ENCODE data around the gene AGAP1. TPM values are rescaled to one million over a fixed set of nuclear protein-coding genes. Genes with fewer than 3 reads are reported as not detected.

AGAP1 gene
- total RNA-seq, 1 donor from 2014 or later = 39.4 TPM

DNA sequence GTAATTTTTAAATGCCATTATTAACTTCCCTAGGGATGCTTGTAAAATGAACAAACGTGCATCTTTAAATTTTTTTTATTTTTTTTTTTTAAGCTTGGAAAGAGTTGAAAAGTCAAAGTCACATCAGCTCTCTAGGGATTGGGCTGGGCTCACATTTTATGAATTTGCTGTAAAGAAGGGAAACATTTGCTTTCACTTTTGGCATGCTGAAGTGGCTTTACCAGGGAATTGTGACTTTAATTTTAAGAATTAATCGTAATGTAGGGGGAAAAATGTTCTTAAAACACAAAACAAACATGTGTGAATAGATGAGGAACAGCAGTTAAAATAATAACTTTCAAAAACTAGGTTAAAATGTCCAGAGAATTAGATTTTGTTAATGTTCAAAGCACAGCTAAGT, 123.0 kb downstream of the AGAP1 start:
- H2AFZ ChIP-seq (ENCODE audit: low read depth, low read length) = no peak overlapping the region
- no peak overlapping the region for H3K9ac ChIP-seq (ENCODE audit: low read length)
- no peaks in the 10 kb centered on the region for H3K9me3 Mint-ChIP-seq (ENCODE audit: unreplicated experiment)
- no peaks in the 10 kb centered on the region for H3K36me3 Mint-ChIP-seq (ENCODE audit: low read depth, unreplicated experiment)
- H3K79me2 ChIP-seq (ENCODE audit: insufficient read depth, low read length) = peaks cover 25% of the 10 kb centered on the region
- no peak for FAIRE-seq
- H3K27me3 Mint-ChIP-seq (ENCODE audit: low read depth, unreplicated experiment) = no peaks in the 10 kb centered on the region
- no peaks in the 10 kb centered on the region for H3K36me3 ChIP-seq (ENCODE audit: insufficient read depth, low read length)
- no peak overlapping the region for H3K27ac ChIP-seq (ENCODE audit: low read depth, low read length)
- TF ChIP-seq EZH2 (IDR thresholded peaks at IDR 0.05; ENCODE audit: insufficient read depth, low read length) = no peak
- TF ChIP-seq, protein P1, sequence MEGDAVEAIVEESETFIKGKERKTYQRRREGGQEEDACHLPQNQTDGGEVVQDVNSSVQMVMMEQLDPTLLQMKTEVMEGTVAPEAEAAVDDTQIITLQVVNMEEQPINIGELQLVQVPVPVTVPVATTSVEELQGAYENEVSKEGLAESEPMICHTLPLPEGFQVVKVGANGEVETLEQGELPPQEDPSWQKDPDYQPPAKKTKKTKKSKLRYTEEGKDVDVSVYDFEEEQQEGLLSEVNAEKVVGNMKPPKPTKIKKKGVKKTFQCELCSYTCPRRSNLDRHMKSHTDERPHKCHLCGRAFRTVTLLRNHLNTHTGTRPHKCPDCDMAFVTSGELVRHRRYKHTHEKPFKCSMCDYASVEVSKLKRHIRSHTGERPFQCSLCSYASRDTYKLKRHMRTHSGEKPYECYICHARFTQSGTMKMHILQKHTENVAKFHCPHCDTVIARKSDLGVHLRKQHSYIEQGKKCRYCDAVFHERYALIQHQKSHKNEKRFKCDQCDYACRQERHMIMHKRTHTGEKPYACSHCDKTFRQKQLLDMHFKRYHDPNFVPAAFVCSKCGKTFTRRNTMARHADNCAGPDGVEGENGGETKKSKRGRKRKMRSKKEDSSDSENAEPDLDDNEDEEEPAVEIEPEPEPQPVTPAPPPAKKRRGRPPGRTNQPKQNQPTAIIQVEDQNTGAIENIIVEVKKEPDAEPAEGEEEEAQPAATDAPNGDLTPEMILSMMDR (IDR thresholded peaks at IDR 0.05; ENCODE audit: insufficient read depth, low read depth, low read length) = no peak
- no peak for DNase-seq (ENCODE audit: low read depth)
- no peaks in the 10 kb centered on the region for H3K9me3 ChIP-seq (ENCODE audit: insufficient read depth, low read depth, low read length)
- H3K27me3 ChIP-seq (ENCODE audit: insufficient read depth, low read length) = peaks cover 6% of the 10 kb centered on the region
- peaks cover 34% of the 10 kb centered on the region for H3K4me1 Mint-ChIP-seq (ENCODE audit: low read depth, unreplicated experiment)
- no peak overlapping the region for H3K27ac Mint-ChIP-seq (ENCODE audit: unreplicated experiment)
- H3K4me3 ChIP-seq (ENCODE audit: insufficient read depth, low read depth, low read length) = no peak overlapping the region
- peaks cover 74% of the 10 kb centered on the region for H4K20me1 ChIP-seq (ENCODE audit: insufficient read depth, low read length)
- H3K4me3 Mint-ChIP-seq (ENCODE audit: unreplicated experiment) = no peak overlapping the region
- peaks cover 34% of the 10 kb centered on the region for H3K4me1 ChIP-seq (ENCODE audit: insufficient read depth, low read length)
- no peak overlapping the region for H3K4me2 ChIP-seq (ENCODE audit: low read length)

DNA sequence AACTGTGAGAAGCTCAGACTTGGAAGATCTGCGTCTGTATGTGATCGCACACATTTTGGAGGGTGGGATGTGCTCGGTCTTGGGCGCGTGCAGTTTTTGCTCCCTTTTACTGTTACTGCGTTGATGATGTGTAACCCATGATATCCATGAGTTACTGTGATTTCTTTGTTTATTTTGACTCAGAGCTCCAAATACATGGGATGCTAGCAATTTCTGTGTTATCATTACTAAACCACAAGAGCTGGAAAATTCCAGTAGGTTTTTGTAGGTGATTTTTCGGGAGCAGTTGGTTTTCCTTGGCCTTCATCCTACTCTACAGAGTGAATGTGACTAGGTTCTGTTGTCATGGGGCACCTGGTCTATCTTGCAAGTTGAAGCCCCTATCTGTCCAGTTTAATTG, 124.2 kb downstream of the AGAP1 start:
- H3K9ac ChIP-seq (ENCODE audit: low read length) = no peak overlapping the region
- no peaks in the 10 kb centered on the region for H3K36me3 ChIP-seq (ENCODE audit: insufficient read depth, low read length)
- peaks cover 23% of the 10 kb centered on the region for H3K79me2 ChIP-seq (ENCODE audit: insufficient read depth, low read length)
- FAIRE-seq = peak; percentile 84
- no peaks in the 10 kb centered on the region for H3K27me3 Mint-ChIP-seq (ENCODE audit: low read depth, unreplicated experiment)
- TF ChIP-seq, protein P1 (IDR thresholded peaks at IDR 0.05; ENCODE audit: insufficient read depth, low read depth, low read length) = no peak
- H3K4me1 ChIP-seq (ENCODE audit: insufficient read depth, low read length) = peaks cover 40% of the 10 kb centered on the region
- peaks cover 6% of the 10 kb centered on the region for H3K27me3 ChIP-seq (ENCODE audit: insufficient read depth, low read length)
- H3K36me3 Mint-ChIP-seq (ENCODE audit: low read depth, unreplicated experiment) = no peaks in the 10 kb centered on the region
- DNase-seq (ENCODE audit: low read depth) = peak; percentile 91
- H3K27ac ChIP-seq (ENCODE audit: low read depth, low read length) = no peak overlapping the region
- peak overlapping the region; percentile 56 for H3K4me2 ChIP-seq (ENCODE audit: low read length)
- H3K4me1 Mint-ChIP-seq (ENCODE audit: low read depth, unreplicated experiment) = peaks cover 38% of the 10 kb centered on the region
- H3K9me3 Mint-ChIP-seq (ENCODE audit: unreplicated experiment) = no peaks in the 10 kb centered on the region
- H3K4me3 ChIP-seq (ENCODE audit: insufficient read depth, low read depth, low read length) = no peak overlapping the region
- peaks cover 76% of the 10 kb centered on the region for H4K20me1 ChIP-seq (ENCODE audit: insufficient read depth, low read length)
- H3K4me3 Mint-ChIP-seq (ENCODE audit: unreplicated experiment) = no peak overlapping the region
- no peak overlapping the region for H3K27ac Mint-ChIP-seq (ENCODE audit: unreplicated experiment)
- H3K9me3 ChIP-seq (ENCODE audit: insufficient read depth, low read depth, low read length) = no peaks in the 10 kb centered on the region
- H2AFZ ChIP-seq (ENCODE audit: low read depth, low read length) = no peak overlapping the region

DNA sequence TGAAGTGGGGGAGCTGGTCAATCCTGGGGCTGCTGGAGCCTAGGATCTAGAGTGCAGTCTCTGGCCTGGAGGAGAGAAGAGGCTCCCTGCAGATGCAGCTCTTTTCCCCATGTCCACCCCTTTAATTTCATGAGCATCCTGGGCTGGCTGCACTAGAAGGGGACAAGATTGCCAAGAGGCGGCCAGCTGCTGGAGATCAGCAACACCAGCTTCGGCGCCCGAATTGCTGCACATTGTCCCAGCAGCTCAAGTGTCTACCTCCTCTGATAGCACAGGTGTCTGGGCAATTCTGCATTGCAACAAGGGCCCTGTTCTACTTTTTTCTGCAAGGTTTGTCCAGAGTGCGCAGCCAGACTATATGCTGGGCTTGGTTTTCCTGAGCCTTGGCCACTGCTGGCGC, 125.7 kb downstream of the AGAP1 start:
- no peak overlapping the region for H3K4me3 ChIP-seq (ENCODE audit: insufficient read depth, low read depth, low read length)
- TF ChIP-seq EZH2 (IDR thresholded peaks at IDR 0.05; ENCODE audit: insufficient read depth, low read length) = no peak
- TF ChIP-seq, protein P1 (IDR thresholded peaks at IDR 0.05; ENCODE audit: insufficient read depth, low read depth, low read length) = no peak
- H4K20me1 ChIP-seq (ENCODE audit: insufficient read depth, low read length) = peaks cover 82% of the 10 kb centered on the region
- no peak for FAIRE-seq
- no peak overlapping the region for H3K4me2 ChIP-seq (ENCODE audit: low read length)
- no peak overlapping the region for H3K4me3 Mint-ChIP-seq (ENCODE audit: unreplicated experiment)
- no peaks in the 10 kb centered on the region for H3K36me3 ChIP-seq (ENCODE audit: insufficient read depth, low read length)
- no peaks in the 10 kb centered on the region for H3K27me3 Mint-ChIP-seq (ENCODE audit: low read depth, unreplicated experiment)
- H3K9me3 ChIP-seq (ENCODE audit: insufficient read depth, low read depth, low read length) = no peaks in the 10 kb centered on the region
- peaks cover 33% of the 10 kb centered on the region for H3K4me1 ChIP-seq (ENCODE audit: insufficient read depth, low read length)
- H3K9ac ChIP-seq (ENCODE audit: low read length) = no peak overlapping the region
- peaks cover 3% of the 10 kb centered on the region for H3K36me3 Mint-ChIP-seq (ENCODE audit: low read depth, unreplicated experiment)
- H3K9me3 Mint-ChIP-seq (ENCODE audit: unreplicated experiment) = peaks cover 2% of the 10 kb centered on the region
- peaks cover 29% of the 10 kb centered on the region for H3K4me1 Mint-ChIP-seq (ENCODE audit: low read depth, unreplicated experiment)
- H3K27me3 ChIP-seq (ENCODE audit: insufficient read depth, low read length) = peaks cover 6% of the 10 kb centered on the region
- peaks cover 26% of the 10 kb centered on the region for H3K79me2 ChIP-seq (ENCODE audit: insufficient read depth, low read length)
- H2AFZ ChIP-seq (ENCODE audit: low read depth, low read length) = no peak overlapping the region
- no peak overlapping the region for H3K27ac ChIP-seq (ENCODE audit: low read depth, low read length)
- H3K27ac Mint-ChIP-seq (ENCODE audit: unreplicated experiment) = no peak overlapping the region
- DNase-seq (ENCODE audit: low read depth) = no peak
